Amniotic stem cell (primary cell): ENCODE measurements around the gene ELP4.
"Not testable (repeated sequence)": the region's sequence is repeated elsewhere in the genome, so short reads cannot be mapped to it uniquely, and the experiment has no call there.

Source experiments
- DNase-seq: peaks from one replicate; lab custom pipeline; 2025; lab: John Stamatoyannopoulos, UW

Gene ELP4

GRCh38 chr11:31542862-31543261 is 33.3 kb downstream of the ELP4 start:
- no peak for DNase-seq

- no peak for DNase-seq
Measured at GRCh38 chr11:31555938-31556337, 46.4 kb downstream of the ELP4 start.

GRCh38 chr11:31558001-31558400 is 48.4 kb downstream of the ELP4 start:
- DNase-seq: no peak

GRCh38 chr11:31560842-31561476 is 51.4 kb downstream of the ELP4 start:
- no peak for DNase-seq

GRCh38 chr11:31564517-31564916 is 55.0 kb downstream of the ELP4 start:
- DNase-seq: not testable (repeated sequence)

- DNase-seq: not testable (repeated sequence)
Measured at GRCh38 chr11:31574133-31574532, 64.6 kb downstream of the ELP4 start.

GRCh38 chr11:31575764-31576163 is 66.2 kb downstream of the ELP4 start:
- not testable (repeated sequence) for DNase-seq

- not testable (repeated sequence) for DNase-seq
Measured at GRCh38 chr11:31579412-31579811, 69.8 kb downstream of the ELP4 start.

- DNase-seq: no peak
Measured at GRCh38 chr11:31582697-31583096, 73.1 kb downstream of the ELP4 start.

GRCh38 chr11:31598454-31598853 is 88.9 kb downstream of the ELP4 start:
- DNase-seq: no peak

- no peak for DNase-seq
Measured at GRCh38 chr11:31601635-31602282, 92.2 kb downstream of the ELP4 start.

- DNase-seq: no peak
Measured at GRCh38 chr11:31606893-31607292, 97.3 kb downstream of the ELP4 start.

- no peak for DNase-seq
Measured at GRCh38 chr11:31607914-31608313, 98.3 kb downstream of the ELP4 start.

- no peak for DNase-seq
Measured at GRCh38 chr11:31608995-31609394, 99.4 kb downstream of the ELP4 start.

GRCh38 chr11:31610544-31610943 is 101.0 kb downstream of the ELP4 start:
- DNase-seq: no peak

- DNase-seq: no peak
Measured at GRCh38 chr11:31617246-31617645, 107.7 kb downstream of the ELP4 start.

- no peak for DNase-seq
Measured at GRCh38 chr11:31619980-31620379, 110.4 kb downstream of the ELP4 start.

GRCh38 chr11:31620434-31620833 is 110.9 kb downstream of the ELP4 start:
- DNase-seq: no peak

- DNase-seq: no peak
Measured at GRCh38 chr11:31625868-31626267, 116.3 kb downstream of the ELP4 start.

GRCh38 chr11:31628111-31628510 is 118.5 kb downstream of the ELP4 start:
- no peak for DNase-seq

- no peak for DNase-seq
Measured at GRCh38 chr11:31636983-31637382, 127.4 kb downstream of the ELP4 start.

GRCh38 chr11:31640611-31641010 is 131.0 kb downstream of the ELP4 start:
- DNase-seq: no peak

- no peak for DNase-seq
Measured at GRCh38 chr11:31641477-31642062, 132.0 kb downstream of the ELP4 start.

- no peak for DNase-seq
Measured at GRCh38 chr11:31643857-31644256, 134.3 kb downstream of the ELP4 start.
